Endothelial cell of umbilical vein (primary cell): ENCODE measurements around the gene DDIT3. TPM values are rescaled to one million over a fixed set of nuclear protein-coding genes. Genes with fewer than 3 reads are reported as not detected.

Experiments
- BruUV-seq: library from RNA; stranded (reverse); fragments of 400-500 nt; replicated peaks from 2 replicates; lab custom pipeline; 2021; lab: Mats Ljungman, UMichigan
- CTCF ChIA-PET: fragments of 300-600, 350-600 bp; sonication (Branson Sonifier 250); formaldehyde crosslinking; loops from one replicate; lab custom pipeline; 2021; ENCODE audit warnings: antibody characterized with exemption, inconsistent platforms; lab: Charles Lee
- POLR2A ChIA-PET: fragments of 300-600, 350-600 bp; sonication (Branson Sonifier 250); formaldehyde crosslinking; loops from one replicate; lab custom pipeline; 2021; ENCODE audit warnings: antibody characterized with exemption, inconsistent platforms; lab: Charles Lee
- DNase-seq: peaks from one replicate; pipeline ENCODE4 v3.0.0-alpha.2; 2011; ENCODE audit warnings: low read depth, low spot score
- FAIRE-seq: peaks from 2 replicates; lab custom pipeline; 2011; peaks lifted over from hg19 to GRCh38; lab: Jason Lieb, UNC
- H2AFZ ChIP-seq: 2 replicates; pipeline ENCODE4 v1.6.0; 2012; ENCODE audit warnings: low read depth, low read length, control low read depth, inconsistent platforms
- H3K27ac ChIP-seq: 2 replicates; pipeline ENCODE4 v1.5.1; 2011; ENCODE audit warnings: low read depth, mild to moderate bottlenecking, control low read depth, low read length, moderate library complexity; ENCODE audit not compliant: insufficient read depth
- H3K27me3 ChIP-seq, 2 experiments: 2 replicates each; pipeline versions ENCODE4 v1.6.0 to v1.6.1; 2011; ENCODE audit warnings: low read length in 2 of 2, mixed read lengths in 1 of 2; ENCODE audit not compliant: control insufficient read depth in 2 of 2, insufficient read depth in 2 of 2
- H3K36me3 ChIP-seq, 2 experiments: 2 replicates in 1 of 2; 3 replicates in 1 of 2; pipeline ENCODE4 v1.5.1; 2011; ENCODE audit warnings: low read length in 2 of 2, mild to moderate bottlenecking in 1 of 2, moderate library complexity in 1 of 2; ENCODE audit not compliant: control insufficient read depth in 2 of 2, insufficient read depth in 2 of 2; ENCODE audit errors: extremely low read depth in 1 of 2
- H3K4me1 ChIP-seq: 3 replicates; pipeline ENCODE4 v1.5.1; 2011; ENCODE audit warnings: mild to moderate bottlenecking, low read length; ENCODE audit not compliant: control insufficient read depth, insufficient read depth; ENCODE audit errors: extremely low read depth
- H3K4me2 ChIP-seq: 2 replicates; pipeline ENCODE4 v1.6.1; 2011; ENCODE audit warnings: low read length, control low read depth, mixed read lengths; ENCODE audit not compliant: insufficient read depth
- H3K4me3 ChIP-seq, 3 experiments: fragments of 200-600 bp in 1 of 3; sonication (generic), shearing (Covaris generic) in 1 of 3; replicated peaks in 1 of 3; 2 replicates each; pipeline ENCODE4 v1.5.1; 2011 to 2016; ENCODE audit warnings: control low read depth in 3 of 3, low read length in 3 of 3, mild to moderate bottlenecking in 2 of 3, inconsistent platforms in 1 of 3, low read depth in 1 of 3, moderate library complexity in 1 of 3; ENCODE audit not compliant: insufficient read depth in 1 of 3
- H3K79me2 ChIP-seq: 2 replicates; pipeline ENCODE4 v1.6.0; 2012; ENCODE audit warnings: low read length, inconsistent platforms; ENCODE audit not compliant: control insufficient read depth, insufficient read depth
- H3K9ac ChIP-seq: replicated peaks from 2 replicates; pipeline ENCODE3; 2011; ENCODE audit warnings: low read length, control low read depth; ENCODE audit not compliant: insufficient read depth; ENCODE audit errors: extremely low read depth
- H3K9me1 ChIP-seq: replicated peaks from 3 replicates; pipeline ENCODE4 v1.6.0; 2011; ENCODE audit warnings: mild to moderate bottlenecking, low read length; ENCODE audit not compliant: control insufficient read depth, insufficient read depth; ENCODE audit errors: extremely low read depth
- H3K9me3 ChIP-seq: replicated peaks from 2 replicates; pipeline ENCODE4 v1.5.1; 2012; ENCODE audit warnings: low read length, inconsistent platforms; ENCODE audit not compliant: control insufficient read depth, insufficient read depth
- H4K20me1 ChIP-seq: replicated peaks from 2 replicates; pipeline ENCODE3; 2011; ENCODE audit warnings: mild to moderate bottlenecking, low read length; ENCODE audit not compliant: control insufficient read depth, insufficient read depth; ENCODE audit errors: extremely low read depth
- CTCF ChIP-seq, 2 donors: IDR thresholded peaks; 1 replicate in 1 of 2; 2 replicates in 1 of 2; pipeline ENCODE4 v1.5.1; 2011; ENCODE audit warnings: low read length in 2 of 2, mild to moderate bottlenecking in 2 of 2, moderate library complexity in 2 of 2, control low read depth in 1 of 2, inconsistent platforms in 1 of 2, low read depth in 1 of 2; ENCODE audit not compliant: insufficient read depth in 1 of 2; ENCODE audit errors: extremely low read depth in 1 of 2
- EZH2 ChIP-seq: IDR thresholded peaks from 2 replicates; pipeline ENCODE4 v1.6.1; 2012; ENCODE audit warnings: borderline replicate concordance, low read depth, mild to moderate bottlenecking, moderate library complexity, low read length, inconsistent platforms; ENCODE audit not compliant: severe bottlenecking
- FOS ChIP-seq: IDR thresholded peaks from 2 replicates; pipeline ENCODE4 v1.6.1; 2011; ENCODE audit warnings: mild to moderate bottlenecking, low read length, moderate library complexity, borderline replicate concordance; ENCODE audit not compliant: insufficient read depth
- GATA2 ChIP-seq: IDR thresholded peaks from 2 replicates; pipeline ENCODE4 v1.7.0; 2011; ENCODE audit warnings: low read depth, mild to moderate bottlenecking, moderate library complexity, mixed read lengths, low read length; ENCODE audit not compliant: insufficient read length, insufficient read depth
- JUN ChIP-seq: IDR thresholded peaks from 2 replicates; pipeline ENCODE4 v1.6.1; 2011; ENCODE audit warnings: borderline replicate concordance, low read depth; ENCODE audit not compliant: insufficient read length, insufficient read depth
- MAX ChIP-seq: IDR thresholded peaks from 2 replicates; pipeline ENCODE4 v1.6.1; 2011; ENCODE audit not compliant: insufficient read depth, insufficient read length
- MYC ChIP-seq: IDR thresholded peaks from one replicate; pipeline ENCODE4 v1.6.1; 2011; ENCODE audit warnings: mild to moderate bottlenecking, low read depth, low read length
- POLR2A ChIP-seq: IDR thresholded peaks from 2 replicates; pipeline ENCODE4 v1.6.1; 2012; ENCODE audit warnings: low read depth, mild to moderate bottlenecking, control low read depth, low read length
- POLR2AphosphoS5 ChIP-seq: IDR thresholded peaks from 2 replicates; pipeline ENCODE4 v1.6.1; 2012; ENCODE audit warnings: low read depth, mild to moderate bottlenecking, control low read depth, low read length, moderate library complexity; ENCODE audit not compliant: insufficient read depth
- dilution Hi-C: fragments of 300-500 bp; cut with MboI; formaldehyde crosslinking; loops from one replicate; pipeline ENCODE4 v1.15.0; 2019; ENCODE audit warnings: low sequenced_read_pairs; ENCODE audit not compliant: extremely low pct_ligation_motif_present
- intact Hi-C: fragments of 100-400 bp; cut with micrococcal nuclease; formaldehyde crosslinking; loops from one replicate; pipeline ENCODE4 v1.10.0; 2022
- polyA plus RNA-seq, 4 experiments: library from polyadenylated mRNA; depleted of rRNA in 3 of 4; stranded (reverse) in 3 of 4; unstranded in 1 of 4; fragments of >200 nt; gene quantifications; 2 replicates each; pipeline versions ENCODE4 v1.2.1 to v1.2.3, GENCODE V29; 2011 to 2012; ENCODE audit warnings: missing spikeins in 1 of 4
- total RNA-seq: library from RNA; stranded (reverse); gene quantifications from 2 replicates; pipeline ENCODE4 v1.2.3, GENCODE V29; 2021

The DDIT3 gene
- total and polyA plus RNA-seq, 2 donors (not counting 3 experiments of a cell fraction or from before 2014, with no cell fraction given) = 13.7 to 22.0 TPM

GRCh38 chr12:57552306-57552651 lies 32.0 kb upstream of the DDIT3 start:
- no TSS peak for BruUV-seq
- DNase-seq = no peak
- Histone ChIP-seq H3K36me3 (no peaks in the 10 kb centered on the region), H2AFZ (no peak overlapping the region), H3K4me2 (no peak overlapping the region), H3K9me1 (no peaks in the 10 kb centered on the region), H3K9ac (no peak overlapping the region), H3K27ac (no peak overlapping the region), H3K9me3 (no peaks in the 10 kb centered on the region), H4K20me1 (no peaks in the 10 kb centered on the region), H3K4me3 (no peak overlapping the region), H3K4me1 (no peaks in the 10 kb centered on the region), H3K79me2 (no peaks in the 10 kb centered on the region), H3K27me3 (peaks cover 51 to 52% of the 10 kb centered on the region in 2 experiments)
- dilution Hi-C loops (no loop called here), intact Hi-C loops (no loop called here)
- CTCF ChIA-PET = interaction anchor here (2.0 kb wide), 1 partner anchor 31 kb away, joined by 6 read pairs; no protein-coding TSS in a partner anchor
- FAIRE-seq = no peak
- POLR2A ChIA-PET = no interaction called here
- TF ChIP-seq GATA2 (no peak), FOS (no peak), MYC (no peak), POLR2AphosphoS5 (no peak), MAX (no peak), POLR2A (no peak), CTCF (IDR thresholded peaks at IDR 0.05; ENCODE audit: extremely low read depth in 1 of 2, insufficient read depth in 1 of 2, low read depth in 1 of 2, low read length in 2 of 2) (no peak), EZH2 (no peak), JUN (no peak)
